Measurements from ENCODE around the gene SLC49A3. TPM values are rescaled to one million over a fixed set of nuclear protein-coding genes. Genes with fewer than 3 reads are reported as not detected.
A peak's percentile ranks its signal among the peaks of the same experiment; 100 is the strongest.

The SLC49A3 gene
- total and polyA plus RNA-seq, 2 experiments from 2014 or later, result 12.2 to 12.8 TPM

DNA sequence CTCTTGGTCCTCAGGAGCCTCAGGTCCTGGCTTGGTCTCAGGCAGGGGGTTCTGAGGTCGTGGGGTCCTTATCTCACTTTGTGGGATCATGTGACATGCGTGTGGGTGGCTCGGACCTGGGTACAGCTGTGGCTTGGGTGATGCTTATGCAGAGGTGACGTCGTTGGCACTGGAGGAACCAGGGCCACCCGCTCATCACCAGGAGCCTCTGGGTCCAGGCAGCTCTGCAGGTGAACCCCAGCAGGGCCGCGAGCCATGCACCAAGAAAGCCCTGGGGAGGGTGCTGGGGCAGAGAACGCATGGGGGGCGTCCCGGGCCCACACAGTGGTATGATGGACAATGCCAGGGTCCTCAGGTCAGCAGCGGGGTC, 23.6 kb downstream of the SLC49A3 start:
- Histone ChIP-seq H3K4me1 (ENCODE audit: insufficient read depth) (peaks cover 12% of the 10 kb centered on the region), H3K36me3 (replicated peaks; ENCODE audit: insufficient read depth, low read depth) (no peaks in the 10 kb centered on the region), H3K79me2 (peaks cover 2% of the 10 kb centered on the region), H3K27ac (no peak overlapping the region), H3K9me2 (replicated peaks; ENCODE audit: insufficient read depth) (no peaks in the 10 kb centered on the region), H3K4me3 (no peak overlapping the region), H3K4me2 (peak overlapping the region; percentile 94), H4K20me1 (ENCODE audit: insufficient read depth, poor library complexity, severe bottlenecking) (no peaks in the 10 kb centered on the region), H3K9me3 (ENCODE audit: low read depth) (no peaks in the 10 kb centered on the region), H3K27me3 (no peaks in the 10 kb centered on the region), H2AFZ (no peak overlapping the region)
- WGBS (ENCODE audit: low lambda C conversion rate, missing lambda C conversion rate), result 94% methylated on average over 12 of the region's 12 CpGs
- TF ChIP-seq, protein P1, sequence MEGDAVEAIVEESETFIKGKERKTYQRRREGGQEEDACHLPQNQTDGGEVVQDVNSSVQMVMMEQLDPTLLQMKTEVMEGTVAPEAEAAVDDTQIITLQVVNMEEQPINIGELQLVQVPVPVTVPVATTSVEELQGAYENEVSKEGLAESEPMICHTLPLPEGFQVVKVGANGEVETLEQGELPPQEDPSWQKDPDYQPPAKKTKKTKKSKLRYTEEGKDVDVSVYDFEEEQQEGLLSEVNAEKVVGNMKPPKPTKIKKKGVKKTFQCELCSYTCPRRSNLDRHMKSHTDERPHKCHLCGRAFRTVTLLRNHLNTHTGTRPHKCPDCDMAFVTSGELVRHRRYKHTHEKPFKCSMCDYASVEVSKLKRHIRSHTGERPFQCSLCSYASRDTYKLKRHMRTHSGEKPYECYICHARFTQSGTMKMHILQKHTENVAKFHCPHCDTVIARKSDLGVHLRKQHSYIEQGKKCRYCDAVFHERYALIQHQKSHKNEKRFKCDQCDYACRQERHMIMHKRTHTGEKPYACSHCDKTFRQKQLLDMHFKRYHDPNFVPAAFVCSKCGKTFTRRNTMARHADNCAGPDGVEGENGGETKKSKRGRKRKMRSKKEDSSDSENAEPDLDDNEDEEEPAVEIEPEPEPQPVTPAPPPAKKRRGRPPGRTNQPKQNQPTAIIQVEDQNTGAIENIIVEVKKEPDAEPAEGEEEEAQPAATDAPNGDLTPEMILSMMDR (IDR thresholded peaks at IDR 0.05; ENCODE audit: poor library complexity), result no peak
- TF ChIP-seq EZH2phosphoT487 (IDR thresholded peaks at IDR 0.05; ENCODE audit: low read depth, severe bottlenecking, unreplicated experiment), result no peak
- no peak for TF ChIP-seq EZH2 (IDR thresholded peaks at IDR 0.05; ENCODE audit: borderline replicate concordance)
- no peak for DNase-seq (ENCODE audit: low spot score)

- Histone ChIP-seq H2AFZ (no peak overlapping the region), H3K27me3 (no peaks in the 10 kb centered on the region), H3K9me3 (ENCODE audit: low read depth) (no peaks in the 10 kb centered on the region), H3K4me3 (no peak overlapping the region), H3K36me3 (replicated peaks; ENCODE audit: insufficient read depth, low read depth) (no peaks in the 10 kb centered on the region), H3K4me2 (peak overlapping the region; percentile 94), H4K20me1 (ENCODE audit: insufficient read depth, poor library complexity, severe bottlenecking) (no peaks in the 10 kb centered on the region), H3K4me1 (ENCODE audit: insufficient read depth) (peaks cover 12% of the 10 kb centered on the region), H3K9me2 (replicated peaks; ENCODE audit: insufficient read depth) (no peaks in the 10 kb centered on the region), H3K79me2 (peaks cover 2% of the 10 kb centered on the region), H3K27ac (no peak overlapping the region)
- no peak for DNase-seq (ENCODE audit: low spot score)
- TF ChIP-seq EZH2phosphoT487 (IDR thresholded peaks at IDR 0.05; ENCODE audit: low read depth, severe bottlenecking, unreplicated experiment) (no peak), EZH2 (IDR thresholded peaks at IDR 0.05; ENCODE audit: borderline replicate concordance) (no peak)
- TF ChIP-seq, protein P1 (IDR thresholded peaks at IDR 0.05; ENCODE audit: poor library complexity), result no peak
- 99% methylated on average over 19 of the region's 24 CpGs for WGBS (ENCODE audit: low lambda C conversion rate, missing lambda C conversion rate)
Observed at GRCh38 chr4:664713-665231, 24.2 kb downstream of the SLC49A3 start.

DNA sequence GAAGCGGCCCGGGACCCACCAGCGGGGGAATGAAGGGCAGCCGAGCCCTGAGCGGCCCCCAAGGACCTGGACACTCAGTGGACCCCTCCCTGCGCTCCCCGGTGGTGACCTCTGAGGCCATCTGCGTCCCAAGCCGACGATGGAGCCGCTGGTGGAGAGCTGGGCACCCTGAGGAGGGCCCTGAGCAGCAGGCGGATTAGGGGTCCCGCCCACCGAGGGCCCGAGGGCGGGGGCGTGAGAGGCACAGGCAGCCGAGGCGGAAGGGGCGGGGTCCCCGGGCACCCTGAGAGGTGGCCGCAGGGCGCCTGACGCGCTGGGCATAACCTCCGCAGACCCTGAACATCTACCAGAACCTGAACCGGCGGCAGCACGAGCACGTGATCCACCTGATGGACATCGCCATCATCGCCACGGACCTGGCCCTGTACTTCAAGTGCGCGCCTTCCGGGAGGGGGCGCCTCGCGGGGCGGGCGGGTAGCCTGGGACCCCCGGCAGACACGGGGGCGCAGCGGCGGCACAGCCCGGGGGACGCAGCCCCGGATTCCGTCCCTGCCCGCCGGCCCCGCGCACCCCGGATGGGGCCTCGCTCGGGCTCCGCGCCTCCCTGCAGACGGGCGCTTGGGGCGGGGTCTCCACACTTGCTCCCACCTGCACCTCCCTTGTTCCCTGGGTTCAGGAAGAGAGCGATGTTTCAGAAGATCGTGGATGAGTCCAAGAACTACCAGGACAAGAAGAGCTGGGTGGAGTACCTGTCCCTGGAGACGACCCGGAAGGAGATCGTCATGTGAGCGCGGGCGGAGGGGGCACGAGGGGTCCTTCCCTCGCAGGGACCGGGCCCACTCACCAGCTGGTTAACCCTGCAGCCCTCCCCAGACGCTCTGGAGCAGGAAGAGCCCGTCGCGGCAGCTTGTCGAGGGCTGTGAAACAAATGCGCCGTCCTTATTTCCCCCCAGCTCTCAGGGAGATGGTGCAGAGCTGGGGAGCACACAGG, 25.2 kb downstream of the SLC49A3 start:
- peak; percentile 82 for DNase-seq (ENCODE audit: low spot score)

More for the DNA sequence above, 25.2 kb downstream of the SLC49A3 start:
- Histone ChIP-seq H3K9me2 (replicated peaks; ENCODE audit: insufficient read depth) (no peaks in the 10 kb centered on the region), H3K27me3 (no peaks in the 10 kb centered on the region), H3K27ac (peak overlapping the region; percentile 70), H3K9me3 (ENCODE audit: low read depth) (no peaks in the 10 kb centered on the region), H3K79me2 (peaks cover 2% of the 10 kb centered on the region), H3K4me3 (peak overlapping the region; percentile 86), H4K20me1 (ENCODE audit: insufficient read depth, poor library complexity, severe bottlenecking) (no peaks in the 10 kb centered on the region), H3K36me3 (replicated peaks; ENCODE audit: insufficient read depth, low read depth) (no peaks in the 10 kb centered on the region), H3K4me1 (ENCODE audit: insufficient read depth) (peaks cover 12% of the 10 kb centered on the region), H3K4me2 (peak overlapping the region; percentile 94), H2AFZ (peak overlapping the region; percentile 92)
- 9% methylated on average over 35 of the region's 80 CpGs for WGBS (ENCODE audit: low lambda C conversion rate, missing lambda C conversion rate)
- TF ChIP-seq, protein P1 (IDR thresholded peaks at IDR 0.05; ENCODE audit: poor library complexity), result peak; percentile 31
- TF ChIP-seq EZH2 (IDR thresholded peaks at IDR 0.05; ENCODE audit: borderline replicate concordance) (no peak), EZH2phosphoT487 (IDR thresholded peaks at IDR 0.05; ENCODE audit: low read depth, severe bottlenecking, unreplicated experiment) (no peak)
